Measurements from ENCODE around the gene RNF220. TPM values are rescaled to one million over a fixed set of nuclear protein-coding genes. Genes with fewer than 3 reads are reported as not detected.
"Not testable (repeated sequence)": the region's sequence is repeated elsewhere in the genome, so short reads cannot be mapped to it uniquely, and the experiment has no call there.

RNF220 gene
- total RNA-seq, 1 experiment from 2014 or later, result 60.9 TPM

DNA sequence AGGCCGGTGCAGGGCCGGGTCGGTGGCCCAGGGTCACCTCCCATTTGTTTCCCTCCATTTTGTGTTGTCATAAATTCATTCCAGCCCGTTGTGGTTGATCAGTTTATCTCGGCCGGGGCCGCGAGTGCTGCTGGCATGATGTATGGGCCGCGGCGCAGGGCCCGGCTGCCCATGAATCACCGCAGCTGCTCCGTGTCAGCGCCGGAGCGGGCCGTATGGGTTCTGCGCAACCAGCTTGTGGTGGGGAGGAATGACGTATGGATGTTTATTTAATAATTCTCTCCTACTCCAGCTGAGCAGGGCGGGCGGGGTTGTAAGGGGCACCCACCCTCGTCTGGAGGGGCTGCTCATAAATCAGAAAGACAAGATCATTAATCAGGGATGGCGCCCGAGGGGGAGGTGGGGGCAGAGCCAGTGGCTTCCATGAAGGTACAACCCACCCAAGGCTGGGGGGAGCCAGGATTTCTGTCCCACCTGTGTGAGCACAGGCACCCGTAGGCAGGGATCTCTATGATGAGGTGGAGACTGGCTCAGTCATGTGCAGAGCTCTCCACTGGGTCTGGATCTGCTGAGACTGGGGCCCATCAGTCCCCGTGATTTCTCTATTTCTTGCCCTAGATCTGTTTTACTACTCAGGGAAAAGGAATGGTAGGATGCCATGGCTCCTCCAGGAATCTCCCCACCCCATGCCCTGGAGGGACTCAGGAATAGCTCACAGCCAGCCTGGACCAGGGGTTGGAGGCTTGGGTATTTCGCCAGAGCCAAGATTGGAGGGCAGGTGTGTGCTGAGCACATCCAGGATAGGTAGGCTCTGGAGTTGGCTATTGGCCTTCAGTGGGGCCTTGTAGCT, 241.4 kb downstream of the RNF220 start:
- no peak for DNase-seq (ENCODE audit: extremely low read depth, low read depth)

GRCh38 chr1:44647896-44648295, 242.8 kb downstream of the RNF220 start:
- no peak for DNase-seq (ENCODE audit: extremely low read depth, low read depth)

GRCh38 chr1:44648529-44649250, 243.6 kb downstream of the RNF220 start:
- DNase-seq (ENCODE audit: extremely low read depth, low read depth), result no peak

- DNase-seq (ENCODE audit: extremely low read depth, low read depth), result no peak
Observed at GRCh38 chr1:44649788-44650158, 244.7 kb downstream of the RNF220 start.

GRCh38 chr1:44650159-44650831, 245.2 kb downstream of the RNF220 start:
- no peak for DNase-seq (ENCODE audit: extremely low read depth, low read depth)

- no peak for DNase-seq (ENCODE audit: extremely low read depth, low read depth)
Observed at GRCh38 chr1:44651069-44651468, 246.0 kb downstream of the RNF220 start.

DNA sequence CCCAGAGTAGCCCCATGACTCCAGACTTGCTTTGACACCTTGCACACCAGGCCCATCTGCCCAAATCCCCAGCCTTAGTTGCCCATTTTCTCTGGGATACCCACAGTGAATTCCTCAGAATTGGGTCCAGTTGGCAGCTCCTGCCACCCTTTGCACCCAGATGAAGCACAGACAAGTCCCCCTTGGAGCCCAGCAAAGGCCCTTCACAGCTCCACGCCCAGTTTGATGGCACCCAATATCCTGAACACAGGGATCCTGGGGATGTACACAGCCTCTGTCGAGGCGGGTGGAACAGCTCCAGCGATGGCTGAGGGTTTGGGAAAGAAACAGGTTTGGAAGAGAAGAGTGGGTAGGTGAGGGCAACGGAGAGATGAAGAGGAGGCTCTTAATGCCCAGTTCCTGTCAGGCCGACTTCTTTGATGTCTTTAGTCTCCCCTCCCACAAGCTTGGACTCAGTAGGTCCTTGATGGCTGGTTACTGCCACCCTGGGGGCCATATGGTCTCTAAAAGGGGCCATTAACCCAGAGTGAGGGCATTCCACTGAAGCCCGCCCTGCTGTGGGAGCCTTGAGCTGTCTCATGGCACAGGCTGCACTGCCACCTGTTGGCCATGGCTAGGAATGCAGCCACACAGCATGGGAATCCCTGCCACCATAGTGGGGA, 247.5 kb downstream of the RNF220 start:
- peak; percentile 50 for DNase-seq (ENCODE audit: extremely low read depth, low read depth)

GRCh38 chr1:44653107-44653964, 248.3 kb downstream of the RNF220 start:
- no peak for DNase-seq (ENCODE audit: extremely low read depth, low read depth)

DNA sequence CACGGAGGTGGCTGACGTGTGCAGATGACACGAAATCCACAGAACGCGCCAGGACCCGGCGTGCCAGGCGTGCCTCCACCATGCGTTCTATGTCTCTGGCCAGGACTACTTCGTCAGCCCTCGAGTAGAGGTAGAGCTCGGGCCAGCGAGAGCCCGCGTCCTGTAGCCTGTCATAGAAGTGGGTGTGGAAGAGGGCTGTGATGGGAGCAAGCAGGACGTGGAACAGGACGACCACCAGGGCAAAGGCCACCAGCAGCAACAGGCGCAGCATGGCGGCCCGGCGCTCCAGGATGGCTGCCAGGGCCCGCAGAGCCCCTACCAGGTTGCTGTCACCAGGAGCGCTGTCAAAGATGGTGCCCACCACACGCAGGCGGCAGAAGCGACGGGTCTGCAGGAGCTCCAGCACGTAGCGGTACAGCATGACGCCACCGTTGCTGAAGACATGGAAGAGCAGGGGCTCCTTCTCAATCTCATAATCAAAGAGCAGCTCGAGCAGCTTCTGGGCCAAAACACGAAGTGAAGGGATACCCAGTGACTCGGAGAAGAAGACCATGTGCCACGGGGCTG, 249.6 kb downstream of the RNF220 start:
- no peak for DNase-seq (ENCODE audit: extremely low read depth, low read depth)

DNA sequence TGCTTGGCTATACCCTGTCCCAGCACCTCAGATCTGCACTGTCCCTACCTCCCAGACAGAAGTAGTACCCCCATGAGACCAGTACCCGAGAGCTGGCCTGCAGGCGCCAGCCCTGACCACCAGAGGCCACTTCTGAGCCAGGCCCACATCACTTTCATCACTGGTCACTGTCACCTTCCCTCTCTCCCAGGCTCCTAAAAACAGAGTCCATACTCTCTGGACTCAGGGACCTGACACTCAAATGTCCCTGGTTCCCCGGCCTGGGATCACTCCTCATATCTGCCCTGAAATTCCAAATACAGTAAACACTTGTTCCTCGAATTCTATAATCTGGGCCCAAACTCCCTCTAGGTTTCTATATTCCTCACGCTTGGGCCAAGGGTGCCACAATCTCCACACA, 250.6 kb downstream of the RNF220 start:
- DNase-seq (ENCODE audit: extremely low read depth, low read depth), result peak; percentile 12

DNA sequence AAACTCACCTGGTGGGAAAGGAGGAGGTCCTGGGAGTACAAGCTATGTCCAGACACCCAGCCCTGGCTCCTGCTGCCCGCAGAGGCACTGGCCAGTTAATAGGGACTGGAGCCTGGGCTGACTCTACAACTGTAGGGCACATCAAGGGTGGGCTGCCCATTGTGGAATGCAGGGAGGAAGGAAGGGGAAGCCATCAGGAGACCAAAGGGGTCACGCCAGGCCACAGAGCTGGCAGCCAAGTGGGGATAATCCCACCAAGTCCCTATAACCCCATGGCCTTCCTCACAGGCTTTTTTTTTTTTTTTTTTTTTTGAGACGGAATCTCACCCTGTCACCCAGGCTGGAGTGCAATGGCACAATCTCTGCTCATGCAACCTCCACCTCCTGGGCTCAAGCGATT, 254.5 kb downstream of the RNF220 start:
- no peak for DNase-seq (ENCODE audit: extremely low read depth, low read depth)

GRCh38 chr1:44660176-44660575, 255.1 kb downstream of the RNF220 start:
- DNase-seq (ENCODE audit: extremely low read depth, low read depth), result no peak

DNA sequence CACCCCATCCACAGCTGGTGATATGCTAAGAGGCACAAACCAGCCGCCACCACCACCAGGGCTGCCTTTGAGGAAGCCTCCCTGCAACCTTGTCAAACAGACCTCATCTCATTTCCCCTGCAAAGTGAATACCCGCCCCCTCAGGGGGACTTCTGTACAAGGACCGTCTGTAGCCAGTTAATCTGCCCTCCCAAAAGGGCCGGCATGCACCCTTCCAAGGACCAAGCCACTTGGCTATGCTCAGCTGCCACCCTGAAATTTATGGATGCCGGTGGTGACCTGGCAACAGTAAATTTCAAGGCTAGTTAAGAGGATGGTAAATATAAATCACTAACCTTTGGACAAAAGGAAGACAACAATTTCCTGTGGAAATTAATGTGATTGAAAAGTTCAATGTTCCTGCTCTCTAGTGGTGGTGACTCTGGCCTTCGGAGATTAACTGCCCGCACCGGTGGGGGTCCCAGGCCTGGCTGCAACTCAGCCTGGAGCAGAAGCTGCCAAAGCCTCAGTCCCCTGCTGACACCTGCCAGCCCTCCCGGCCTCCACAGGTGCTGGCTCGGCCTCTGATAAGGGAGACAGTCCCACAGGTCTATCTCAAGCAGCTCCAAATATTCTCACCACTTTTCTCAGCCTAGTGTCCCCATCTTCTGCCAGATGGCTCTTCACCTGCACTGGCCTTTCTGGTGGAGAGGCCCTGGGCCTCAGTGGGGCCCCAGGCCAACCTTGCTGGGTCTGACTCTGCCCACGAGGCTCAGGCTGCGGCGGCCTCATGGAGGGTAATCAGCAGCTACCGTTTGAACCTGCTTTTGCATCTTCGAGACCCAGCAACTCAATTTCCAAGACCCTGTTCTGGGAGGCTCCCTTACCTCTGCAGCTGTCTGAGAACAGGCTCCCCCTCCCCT, 257.0 kb downstream of the RNF220 start:
- no peak for DNase-seq (ENCODE audit: extremely low read depth, low read depth)

DNA sequence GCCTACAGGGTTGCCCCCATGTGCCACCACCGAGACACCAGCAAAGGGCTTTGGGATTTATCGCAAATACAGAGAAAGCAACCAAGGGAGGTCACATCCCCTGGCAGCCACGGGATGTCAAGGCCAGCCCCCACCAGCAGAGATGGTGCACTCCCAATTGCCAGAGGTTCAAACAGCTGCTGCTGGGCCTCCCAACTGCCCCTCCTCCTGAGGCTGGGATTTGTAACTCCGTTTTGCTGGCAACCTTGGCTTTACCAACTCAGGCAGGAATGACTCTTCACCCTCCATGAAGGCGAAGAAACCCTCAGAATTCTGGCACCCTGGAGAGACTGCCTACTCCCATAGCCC, 257.6 kb downstream of the RNF220 start:
- no peak for DNase-seq (ENCODE audit: extremely low read depth, low read depth)

- no peak for DNase-seq (ENCODE audit: extremely low read depth, low read depth)
Observed at GRCh38 chr1:44663417-44663816, 258.4 kb downstream of the RNF220 start.

- no peak for DNase-seq (ENCODE audit: extremely low read depth, low read depth)
Observed at GRCh38 chr1:44664730-44665370, 259.8 kb downstream of the RNF220 start.

DNA sequence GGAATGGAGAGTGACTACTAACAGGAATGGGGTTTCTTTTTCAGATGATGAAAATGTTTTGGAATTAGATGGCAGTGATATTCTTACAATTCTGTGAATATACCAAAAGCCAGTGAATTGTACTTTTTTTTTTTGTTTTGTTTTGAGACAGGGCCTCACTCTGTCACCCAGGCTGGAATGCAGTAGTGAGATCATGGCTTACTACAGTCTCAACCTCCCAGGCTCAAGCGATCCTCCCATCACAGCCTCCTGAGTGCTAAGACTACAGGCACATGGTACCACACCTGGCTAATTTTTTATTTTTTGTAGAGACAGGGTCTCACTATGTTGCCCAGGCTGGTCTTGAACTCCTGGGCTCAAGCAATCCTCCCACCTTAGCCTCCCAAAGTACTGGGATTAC, 261.7 kb downstream of the RNF220 start:
- not testable (repeated sequence) for DNase-seq (ENCODE audit: extremely low read depth, low read depth)
